GM12873 (cell line): Measurements from ENCODE around the gene COL5A2.

ENCODE experiments used
- TF ChIP-seq, protein P1 (sequence below): IDR thresholded peaks from 2 replicates; pipeline ENCODE4 v1.5.1; 2012; ENCODE audit warnings: low read depth, mild to moderate bottlenecking, moderate library complexity, low read length, control low read depth; ENCODE audit not compliant: insufficient read depth; ENCODE audit errors: missing control alignments

COL5A2 gene

DNA sequence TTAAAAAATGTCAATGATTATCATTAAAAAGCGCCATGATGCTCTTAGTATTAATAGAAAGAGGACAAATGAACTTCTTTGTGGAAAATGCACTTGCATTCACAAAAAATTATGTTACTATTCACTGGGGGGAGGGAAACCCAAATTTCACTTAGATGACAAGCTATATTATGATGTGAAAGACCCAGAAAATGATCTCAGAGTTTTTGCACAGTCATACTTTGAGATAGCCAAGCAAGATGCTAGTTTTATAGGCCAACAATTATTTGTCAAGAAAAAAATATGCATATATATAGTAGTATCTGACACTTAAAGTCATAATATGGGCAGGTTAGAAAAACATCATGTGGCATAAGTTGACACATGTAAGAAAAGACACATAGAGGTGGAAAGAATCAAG, 31.6 kb downstream of the COL5A2 start:
- TF ChIP-seq, protein P1, sequence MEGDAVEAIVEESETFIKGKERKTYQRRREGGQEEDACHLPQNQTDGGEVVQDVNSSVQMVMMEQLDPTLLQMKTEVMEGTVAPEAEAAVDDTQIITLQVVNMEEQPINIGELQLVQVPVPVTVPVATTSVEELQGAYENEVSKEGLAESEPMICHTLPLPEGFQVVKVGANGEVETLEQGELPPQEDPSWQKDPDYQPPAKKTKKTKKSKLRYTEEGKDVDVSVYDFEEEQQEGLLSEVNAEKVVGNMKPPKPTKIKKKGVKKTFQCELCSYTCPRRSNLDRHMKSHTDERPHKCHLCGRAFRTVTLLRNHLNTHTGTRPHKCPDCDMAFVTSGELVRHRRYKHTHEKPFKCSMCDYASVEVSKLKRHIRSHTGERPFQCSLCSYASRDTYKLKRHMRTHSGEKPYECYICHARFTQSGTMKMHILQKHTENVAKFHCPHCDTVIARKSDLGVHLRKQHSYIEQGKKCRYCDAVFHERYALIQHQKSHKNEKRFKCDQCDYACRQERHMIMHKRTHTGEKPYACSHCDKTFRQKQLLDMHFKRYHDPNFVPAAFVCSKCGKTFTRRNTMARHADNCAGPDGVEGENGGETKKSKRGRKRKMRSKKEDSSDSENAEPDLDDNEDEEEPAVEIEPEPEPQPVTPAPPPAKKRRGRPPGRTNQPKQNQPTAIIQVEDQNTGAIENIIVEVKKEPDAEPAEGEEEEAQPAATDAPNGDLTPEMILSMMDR, result no peak

DNA sequence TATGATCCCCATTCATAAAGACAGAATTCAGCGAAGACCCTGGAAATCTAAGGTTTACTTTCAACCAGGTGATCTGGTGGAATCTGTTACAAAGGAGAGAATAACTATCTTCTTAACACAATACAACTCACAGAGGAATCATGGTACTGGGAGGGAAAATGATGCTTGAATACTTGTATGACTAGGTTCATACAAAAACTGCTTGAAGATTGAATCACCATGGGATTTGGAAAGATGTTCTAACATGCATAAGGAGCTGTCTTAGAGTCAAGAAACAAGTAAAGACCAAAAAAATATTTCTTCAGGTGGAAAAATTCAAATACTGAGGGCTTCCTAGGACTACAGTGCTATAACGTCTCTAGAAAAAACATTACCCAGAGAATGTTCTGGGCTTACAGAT, 32.2 kb downstream of the COL5A2 start:
- TF ChIP-seq, protein P1, result no peak

DNA sequence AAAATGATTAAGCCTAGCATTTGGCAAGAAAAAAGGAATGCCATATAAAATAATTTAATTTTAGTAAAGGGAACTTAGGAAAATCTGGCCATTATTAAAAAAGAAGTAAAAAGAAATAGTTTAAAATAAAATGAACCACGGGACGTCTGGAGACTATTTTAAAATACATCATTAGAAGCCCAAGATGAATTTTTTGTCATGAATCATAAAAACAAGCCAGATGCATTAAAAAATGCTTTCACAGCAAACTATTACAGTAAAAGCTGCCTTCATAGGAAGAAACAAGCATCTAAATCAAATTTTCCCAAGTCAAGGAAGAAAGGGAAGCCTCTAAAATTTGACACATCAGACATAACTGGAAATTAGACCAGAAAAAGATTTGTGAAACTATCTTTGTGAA, 33.0 kb downstream of the COL5A2 start:
- TF ChIP-seq, protein P1, result no peak

DNA sequence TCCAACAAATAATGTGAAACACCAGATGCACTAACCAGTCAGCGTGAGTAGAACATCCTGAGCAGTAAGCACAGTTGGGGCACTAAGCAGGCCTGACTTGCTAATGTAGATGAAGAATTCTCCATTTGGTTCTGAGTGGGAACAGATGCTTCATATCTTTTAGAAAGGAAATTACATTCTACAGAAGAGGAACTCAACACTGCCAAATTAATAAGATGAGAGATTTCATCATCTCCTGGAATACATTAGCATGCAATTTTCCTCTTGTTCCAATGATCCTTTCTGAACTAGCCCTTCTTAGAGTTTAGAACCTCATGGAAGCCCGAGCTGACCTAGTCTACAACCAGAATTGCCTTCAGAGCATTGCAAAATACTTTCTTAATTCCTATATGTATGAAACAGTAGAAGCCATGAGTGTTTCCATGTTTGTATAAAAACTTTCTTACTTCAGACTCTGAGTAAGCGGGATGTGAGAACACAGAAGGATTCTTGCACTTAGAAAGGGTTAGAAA, 34.8 kb downstream of the COL5A2 start:
- TF ChIP-seq, protein P1, result no peak

DNA sequence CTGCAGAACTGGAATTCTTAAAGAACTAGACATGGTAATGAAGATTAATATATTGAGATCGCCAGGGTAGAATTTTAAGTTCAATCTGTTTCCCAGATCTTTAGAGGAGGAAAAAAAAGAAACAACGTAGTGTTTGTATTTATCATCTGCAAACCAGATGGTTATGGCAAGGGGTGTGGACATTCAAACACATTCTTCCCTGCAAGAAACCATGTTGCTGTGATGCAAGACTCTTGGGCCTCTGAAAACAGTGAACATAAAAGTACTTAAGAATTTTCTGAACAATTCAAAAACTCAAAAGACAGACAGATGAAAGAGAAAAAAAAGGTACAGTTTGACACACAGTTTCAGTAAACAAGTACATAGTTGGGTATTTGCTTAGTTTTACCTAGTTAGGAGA, 35.6 kb downstream of the COL5A2 start:
- TF ChIP-seq, protein P1, result no peak

DNA sequence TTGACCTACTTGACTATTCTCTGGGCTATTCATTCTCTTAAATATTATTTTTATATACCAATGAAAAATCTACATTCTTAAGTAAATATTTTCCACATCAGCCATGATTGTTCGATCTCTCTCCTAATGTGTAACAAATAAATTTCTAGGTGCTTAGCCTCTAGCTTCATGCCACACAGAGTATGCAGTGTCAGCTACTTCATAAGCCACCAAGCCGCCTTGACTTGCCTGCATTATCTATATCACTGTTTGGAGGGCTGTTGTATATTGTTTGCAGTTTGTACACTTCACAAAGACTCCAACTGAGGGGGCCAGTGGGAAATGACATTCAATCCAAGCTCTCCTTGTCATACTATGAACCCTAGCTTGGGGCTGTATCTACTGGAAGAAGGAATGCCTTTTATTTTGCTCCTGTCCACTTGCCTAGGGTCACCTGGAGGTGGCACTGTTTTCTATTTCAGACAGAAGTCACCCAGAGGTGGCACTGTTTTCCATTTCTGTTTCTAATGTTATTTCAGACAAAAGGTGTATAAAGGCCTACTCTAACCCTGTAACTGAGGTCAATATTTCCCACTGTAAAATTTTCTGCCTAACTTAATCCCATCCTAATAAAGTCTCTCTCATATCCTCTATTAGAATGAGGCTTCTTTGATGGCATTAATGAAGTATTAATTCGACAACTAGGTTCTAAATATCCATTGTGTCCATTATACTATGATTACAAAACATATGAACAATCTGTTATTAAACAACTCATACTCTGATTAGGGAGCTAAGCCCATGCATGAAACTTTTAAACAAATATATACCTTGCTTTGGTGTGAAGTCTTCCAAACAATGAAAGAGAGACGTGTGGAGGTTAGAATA, 36.4 kb downstream of the COL5A2 start:
- TF ChIP-seq, protein P1, result peak; percentile 88

DNA sequence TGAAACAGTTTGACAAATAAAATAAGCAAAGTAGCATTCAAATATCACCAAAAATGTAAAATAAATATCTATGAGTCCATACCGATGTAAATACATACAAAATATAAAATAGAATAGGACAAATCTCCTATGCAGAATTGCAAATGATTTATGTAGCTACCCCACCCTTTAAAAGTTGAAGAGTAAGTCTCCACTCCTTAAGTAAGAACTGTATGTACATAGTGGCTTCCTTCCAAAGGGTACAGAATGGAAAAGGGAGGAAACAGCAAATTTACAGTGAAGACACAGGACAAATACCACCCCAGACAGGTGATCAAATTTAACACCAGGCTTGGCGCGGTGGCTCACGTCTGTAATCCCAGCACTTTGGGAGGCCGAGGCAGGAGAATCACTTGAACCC, 40.8 kb downstream of the COL5A2 start:
- TF ChIP-seq, protein P1, result no peak
